GM19395 (cell line): ENCODE data around the gene SHISA5.

Source experiments
- ATAC-seq: cut with Tn5 transposase; IDR thresholded peaks from one replicate; pipeline ENCODE4 v1.9.1; 2021; ENCODE audit warnings: mild to moderate bottlenecking, moderate library complexity; ENCODE audit not compliant: unreplicated experiment

The SHISA5 gene

DNA sequence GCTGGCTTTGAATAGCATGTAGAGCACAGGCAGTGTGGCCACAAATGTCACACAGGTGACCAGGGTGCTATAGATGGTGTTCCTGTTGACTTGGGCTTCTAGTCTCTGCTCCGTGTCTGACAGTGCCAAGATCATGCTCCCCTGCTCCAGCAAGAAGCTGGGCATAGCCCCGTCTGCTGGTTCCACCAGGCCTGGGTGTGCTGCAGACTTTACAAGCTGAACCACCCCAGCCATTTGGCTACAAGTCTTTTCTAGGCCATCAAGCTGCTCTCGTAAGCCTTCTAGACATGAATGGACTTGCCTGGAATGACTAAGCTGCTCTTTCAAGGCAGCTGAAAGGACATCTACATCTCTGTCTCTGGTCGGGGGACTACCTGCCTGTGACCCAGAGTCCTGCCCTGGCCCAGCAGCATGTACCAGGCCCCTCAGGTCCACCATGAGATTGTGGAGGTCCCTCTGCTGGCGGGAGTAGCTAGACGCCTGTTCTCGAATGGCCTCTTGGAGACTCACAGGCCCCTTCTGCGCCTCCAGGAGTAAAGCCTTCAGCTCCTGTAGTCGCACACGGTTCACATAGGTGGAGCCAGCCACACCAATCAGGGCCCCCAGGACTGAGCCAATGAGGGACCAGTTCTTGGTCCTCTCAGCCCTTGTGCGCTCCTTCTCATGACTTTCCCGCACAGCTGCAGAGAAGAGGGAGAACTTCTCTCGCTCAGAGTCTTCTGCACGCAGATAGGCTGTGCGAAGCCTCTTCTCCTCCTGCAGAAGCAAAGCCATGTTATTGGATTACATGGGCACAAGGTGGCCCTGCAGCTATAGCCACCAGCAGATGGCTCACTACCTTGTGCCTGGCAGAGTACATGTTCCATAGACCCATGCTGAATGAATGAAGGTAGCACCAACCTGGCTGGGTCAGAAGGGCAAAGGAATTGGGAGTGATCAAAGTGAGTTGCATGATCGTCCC, 71.3 kb downstream of the SHISA5 start:
- no peak for ATAC-seq

DNA sequence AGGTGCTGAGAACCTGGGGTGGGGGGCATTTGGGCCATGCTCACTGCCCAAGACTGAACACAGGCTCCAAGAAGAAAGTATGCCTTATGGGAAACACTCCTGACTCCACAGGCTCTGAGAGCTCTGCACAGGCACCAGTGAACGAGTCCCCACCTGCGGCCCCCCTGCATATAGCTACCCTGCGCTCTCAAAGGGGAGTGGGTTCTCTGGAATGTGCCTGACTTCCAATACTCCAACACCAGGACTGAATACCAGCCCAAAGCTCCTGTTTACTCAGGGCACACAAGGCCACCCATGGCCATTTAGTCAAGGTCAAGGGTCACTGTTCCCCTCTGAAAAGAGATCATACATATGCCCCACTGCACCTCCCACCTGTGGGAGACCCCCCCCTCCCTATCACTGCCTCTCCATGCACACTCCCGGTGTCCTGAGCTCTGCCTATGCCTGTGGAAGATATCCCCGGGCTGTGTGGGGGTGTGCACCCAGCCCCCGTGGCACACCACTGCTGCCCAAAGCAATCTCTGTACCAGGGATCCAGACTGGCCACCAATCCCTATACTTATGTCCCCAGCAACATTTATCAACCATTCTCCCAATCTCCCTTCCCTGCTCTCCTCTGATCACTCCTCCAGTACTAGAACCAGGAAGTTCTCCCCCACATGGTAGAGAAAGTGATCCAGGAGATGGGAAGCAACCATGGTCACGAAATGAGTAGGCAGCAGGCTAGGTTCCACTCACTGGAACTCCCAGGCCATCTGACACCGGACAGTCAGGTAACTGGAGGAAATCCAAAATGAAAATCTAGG, 72.5 kb downstream of the SHISA5 start:
- no peak for ATAC-seq

DNA sequence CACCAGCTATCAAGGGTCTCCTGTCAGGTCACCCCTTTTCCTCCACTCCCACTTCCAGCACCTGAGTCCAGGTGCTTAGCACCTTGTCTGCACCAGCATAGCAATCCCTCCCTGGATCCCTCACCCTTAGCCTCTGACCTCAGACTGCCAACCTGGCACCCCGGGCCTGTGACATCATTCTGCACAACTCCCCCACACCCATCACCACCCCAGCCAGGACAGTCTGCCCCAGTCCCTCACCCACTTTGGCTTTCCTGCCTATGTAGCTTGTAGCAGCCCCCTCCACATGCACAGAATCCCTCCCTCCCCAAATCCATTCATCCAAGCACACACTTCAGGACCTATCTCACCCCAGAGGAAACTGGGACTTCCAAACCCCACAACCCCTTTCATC, 73.3 kb downstream of the SHISA5 start:
- ATAC-seq = no peak

- no peak for ATAC-seq
These were observed 73.8 kb downstream of the SHISA5 start, which contains the start of gene PLXNB1 for GRCh38 chr3:48429960-48430707. Gene PLXNB1, minus strand, starts transcription at chr3:48430086. Its CDS starts 5,475 bp downstream, at chr3:48424611.

DNA sequence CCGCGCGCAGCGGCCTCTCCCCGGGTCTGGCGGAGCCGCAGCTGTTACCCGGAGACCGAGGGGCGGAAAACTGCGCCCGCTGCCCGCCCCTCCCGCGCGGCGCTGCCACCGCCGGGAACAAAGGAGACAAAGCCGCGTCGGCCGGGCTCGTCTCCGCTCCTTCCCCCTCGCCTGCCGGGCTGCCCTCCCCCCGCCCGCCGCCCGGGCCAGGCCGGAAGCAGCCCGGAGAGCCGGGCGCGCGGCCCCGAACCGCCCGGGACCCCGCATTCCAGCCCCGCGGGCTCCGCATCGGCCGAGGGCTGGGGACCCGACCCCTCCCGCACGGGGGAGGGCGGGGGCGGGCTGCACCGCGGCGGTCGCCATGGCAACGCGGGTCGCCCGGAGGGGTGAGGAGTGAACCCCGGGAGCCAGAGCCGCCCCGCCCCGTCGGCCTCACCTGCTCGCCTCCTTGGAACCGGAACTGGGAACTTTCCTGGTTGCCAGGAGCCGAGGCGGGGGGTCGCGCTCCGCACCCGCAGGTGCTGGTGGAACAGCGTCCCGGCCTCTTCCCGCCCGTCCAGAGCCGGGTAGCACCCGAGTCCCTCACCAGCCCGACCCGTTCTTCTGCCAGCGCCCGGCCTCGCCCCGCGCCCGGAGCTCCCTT, 74.5 kb downstream of the SHISA5 start:
- no peak for ATAC-seq

GRCh38 chr3:48428572-48429316, 75.2 kb downstream of the SHISA5 start:
- no peak for ATAC-seq

DNA sequence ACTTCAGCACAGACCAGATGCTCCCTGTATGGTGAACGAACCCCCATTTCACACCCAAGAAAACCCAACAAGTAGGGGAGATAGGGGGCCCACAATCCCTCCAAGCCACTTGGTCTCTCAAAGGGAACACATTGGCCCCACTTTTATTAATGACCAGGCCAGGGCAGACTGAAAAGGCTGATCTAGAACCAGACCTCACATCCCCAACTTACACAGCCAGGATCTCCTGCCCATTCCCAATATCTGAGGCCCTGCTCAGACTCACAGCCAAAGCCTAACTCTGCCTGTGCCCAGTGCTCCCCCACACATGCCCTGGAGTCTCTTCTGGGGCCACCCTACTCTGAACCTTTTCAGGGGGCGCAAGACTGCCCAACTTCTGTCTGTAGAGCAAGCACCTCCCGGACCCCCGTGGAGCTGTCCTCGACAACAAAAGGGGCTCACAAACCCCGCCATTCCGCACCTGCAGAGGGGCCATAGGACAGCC, 75.8 kb downstream of the SHISA5 start:
- ATAC-seq = no peak

DNA sequence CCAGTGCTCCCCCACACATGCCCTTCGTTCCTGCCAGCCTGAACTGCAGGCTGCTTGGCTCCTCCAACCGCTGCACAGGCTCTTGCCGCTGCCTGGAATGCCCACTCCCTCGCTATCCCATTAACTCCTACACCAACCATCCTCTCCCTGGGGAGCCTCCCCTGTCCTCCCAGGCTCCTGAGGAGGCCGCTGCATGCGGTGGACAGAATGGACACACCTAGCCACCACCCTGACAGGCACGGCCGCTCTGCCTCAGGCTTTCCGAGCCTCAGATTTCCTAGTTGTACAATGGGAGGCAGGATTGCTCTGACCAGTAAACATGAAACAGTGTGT, 76.4 kb downstream of the SHISA5 start:
- no peak for ATAC-seq

DNA sequence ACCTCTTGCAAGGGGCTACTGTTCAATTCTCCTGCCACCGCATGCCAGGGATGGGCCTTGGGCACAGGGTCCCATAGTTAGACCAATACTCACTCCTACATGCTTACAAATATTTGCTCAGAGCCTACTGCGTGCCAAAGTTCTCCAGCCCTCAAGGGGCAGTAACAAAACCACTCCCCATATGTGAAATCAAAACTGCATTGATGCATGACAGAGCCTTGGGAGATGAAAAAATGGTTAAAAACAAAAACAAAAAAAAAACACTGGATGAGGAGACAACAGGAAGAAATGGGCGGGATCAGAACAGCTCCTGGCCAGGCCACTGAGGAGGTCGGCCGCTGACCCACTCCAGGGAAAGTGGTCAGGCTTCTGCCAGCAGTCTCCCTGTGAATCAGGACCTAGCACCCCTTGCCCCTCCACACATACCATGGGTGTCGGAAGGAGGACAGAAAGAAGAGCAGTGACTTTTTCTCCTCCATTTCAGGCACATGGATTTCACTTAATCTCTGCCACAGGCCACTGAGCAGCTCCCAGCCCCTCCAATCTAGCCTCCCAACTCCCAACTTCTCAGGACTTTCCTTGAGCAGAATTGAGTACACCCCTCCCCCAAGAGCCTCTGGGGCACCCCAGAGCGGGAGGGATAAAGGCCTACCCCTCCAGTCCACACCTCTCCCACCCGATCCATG, 76.9 kb downstream of the SHISA5 start:
- ATAC-seq = no peak

GRCh38 chr3:48426401-48426909, 77.5 kb downstream of the SHISA5 start:
- ATAC-seq = no peak

GRCh38 chr3:48425281-48425812, 78.6 kb downstream of the SHISA5 start:
- no peak for ATAC-seq

GRCh38 chr3:48423883-48424695, 79.9 kb downstream of the SHISA5 start:
- ATAC-seq = no peak

DNA sequence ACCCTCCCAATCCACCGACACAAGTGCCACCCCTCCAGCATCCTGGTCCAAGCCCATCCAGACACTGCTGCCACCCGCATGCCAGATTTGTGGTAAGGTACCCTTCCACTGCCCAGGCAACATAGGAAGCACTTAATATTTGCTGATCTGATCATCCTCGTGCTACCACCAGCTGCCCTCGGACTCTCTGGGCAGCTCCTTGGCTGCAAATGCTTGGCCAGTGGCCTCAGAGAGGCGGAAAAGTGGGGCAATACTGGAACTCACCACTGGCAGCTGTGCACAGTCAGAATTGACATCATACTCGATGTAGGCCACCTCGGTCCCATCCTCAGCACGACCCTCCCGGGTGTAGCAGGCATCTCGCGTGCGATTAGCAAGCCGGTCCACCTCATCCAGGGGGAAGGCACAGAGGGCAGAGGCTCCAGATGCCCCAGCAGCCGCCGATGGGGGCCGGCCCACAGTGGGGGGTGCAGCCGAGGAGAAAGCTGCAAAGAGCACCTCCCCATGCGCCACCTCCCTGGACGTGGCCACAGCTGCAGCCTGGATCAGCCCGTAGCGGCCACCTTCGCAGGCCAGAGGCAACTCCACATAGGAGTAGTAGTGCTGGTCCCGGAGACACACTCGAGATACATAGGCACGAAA, 80.6 kb downstream of the SHISA5 start:
- ATAC-seq = no peak

GRCh38 chr3:48422681-48423080, 81.3 kb downstream of the SHISA5 start:
- ATAC-seq = no peak

DNA sequence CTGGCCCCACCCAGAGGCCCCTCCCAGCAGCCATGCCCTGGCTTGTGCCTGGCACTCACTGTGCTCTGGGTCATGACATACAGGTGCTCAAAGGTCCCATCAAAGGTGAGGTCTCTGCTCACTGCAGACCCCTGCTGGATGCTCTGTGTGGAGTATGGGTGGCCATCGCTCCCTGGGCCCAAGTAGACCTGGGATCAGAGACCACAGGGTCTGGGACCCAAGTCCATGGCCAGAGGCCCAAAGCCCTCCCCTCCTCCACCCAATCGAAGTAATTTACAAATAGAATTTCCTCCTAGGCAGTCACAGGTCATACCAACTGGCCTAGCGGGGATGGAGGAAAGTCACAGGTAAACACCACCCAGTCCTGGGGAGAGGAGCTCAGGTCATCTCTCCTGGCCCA, 81.7 kb downstream of the SHISA5 start:
- ATAC-seq = no peak

DNA sequence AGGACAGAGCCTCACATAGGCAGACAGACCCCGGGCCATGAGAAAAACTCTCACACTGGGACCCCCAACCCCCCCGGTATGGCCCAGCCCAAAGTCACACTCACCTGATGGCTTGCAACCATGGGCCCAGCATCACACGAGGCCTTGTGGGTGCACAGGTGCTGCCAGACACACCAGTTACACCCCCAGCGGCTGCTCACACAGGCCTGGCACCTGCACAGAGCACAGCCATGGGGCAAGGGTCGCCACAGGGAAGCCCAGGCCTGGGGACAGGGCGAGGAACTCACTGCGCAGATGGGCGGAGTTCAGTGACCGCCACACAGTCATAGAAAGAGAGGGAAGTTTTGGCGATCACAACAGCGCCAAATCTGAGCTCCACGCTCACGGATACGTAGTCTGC, 83.4 kb downstream of the SHISA5 start:
- ATAC-seq = no peak

GRCh38 chr3:48419597-48419996, 84.4 kb downstream of the SHISA5 start:
- ATAC-seq = no peak
